ENCODE data around the gene LRRC3.
"Not testable (repeated sequence)": the region's sequence is repeated elsewhere in the genome, so short reads cannot be mapped to it uniquely, and the experiment has no call there.

LRRC3 gene

DNA sequence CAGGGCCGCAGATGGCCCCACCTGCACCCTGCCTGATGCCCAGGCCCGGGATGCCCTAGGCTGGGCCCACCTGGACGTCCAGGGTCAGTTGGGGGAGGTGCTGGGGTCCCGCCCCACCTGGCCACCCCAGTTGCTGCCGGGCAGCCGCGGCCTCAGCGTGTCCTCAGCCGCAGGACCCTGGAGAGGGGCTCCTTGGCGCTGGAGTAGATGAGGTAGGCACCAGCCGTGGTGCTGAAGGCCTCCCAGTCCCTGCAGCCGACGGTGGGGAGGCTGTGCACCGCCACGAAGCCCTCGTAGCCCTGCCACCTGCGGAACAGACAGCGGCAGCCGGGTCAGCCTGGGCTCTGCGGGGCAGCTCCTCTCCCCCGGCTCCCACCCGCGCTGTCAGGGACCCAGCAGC, 44.3 kb downstream of the LRRC3 start:
- TF ChIP-seq, protein P1, sequence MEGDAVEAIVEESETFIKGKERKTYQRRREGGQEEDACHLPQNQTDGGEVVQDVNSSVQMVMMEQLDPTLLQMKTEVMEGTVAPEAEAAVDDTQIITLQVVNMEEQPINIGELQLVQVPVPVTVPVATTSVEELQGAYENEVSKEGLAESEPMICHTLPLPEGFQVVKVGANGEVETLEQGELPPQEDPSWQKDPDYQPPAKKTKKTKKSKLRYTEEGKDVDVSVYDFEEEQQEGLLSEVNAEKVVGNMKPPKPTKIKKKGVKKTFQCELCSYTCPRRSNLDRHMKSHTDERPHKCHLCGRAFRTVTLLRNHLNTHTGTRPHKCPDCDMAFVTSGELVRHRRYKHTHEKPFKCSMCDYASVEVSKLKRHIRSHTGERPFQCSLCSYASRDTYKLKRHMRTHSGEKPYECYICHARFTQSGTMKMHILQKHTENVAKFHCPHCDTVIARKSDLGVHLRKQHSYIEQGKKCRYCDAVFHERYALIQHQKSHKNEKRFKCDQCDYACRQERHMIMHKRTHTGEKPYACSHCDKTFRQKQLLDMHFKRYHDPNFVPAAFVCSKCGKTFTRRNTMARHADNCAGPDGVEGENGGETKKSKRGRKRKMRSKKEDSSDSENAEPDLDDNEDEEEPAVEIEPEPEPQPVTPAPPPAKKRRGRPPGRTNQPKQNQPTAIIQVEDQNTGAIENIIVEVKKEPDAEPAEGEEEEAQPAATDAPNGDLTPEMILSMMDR (conservative IDR thresholded peaks at IDR 0.05; ENCODE audit: low read length): no peak
- H3K4me3 ChIP-seq (ENCODE audit: low read length): no peak overlapping the region
- no peak for DNase-seq (ENCODE audit: low read depth)

DNA sequence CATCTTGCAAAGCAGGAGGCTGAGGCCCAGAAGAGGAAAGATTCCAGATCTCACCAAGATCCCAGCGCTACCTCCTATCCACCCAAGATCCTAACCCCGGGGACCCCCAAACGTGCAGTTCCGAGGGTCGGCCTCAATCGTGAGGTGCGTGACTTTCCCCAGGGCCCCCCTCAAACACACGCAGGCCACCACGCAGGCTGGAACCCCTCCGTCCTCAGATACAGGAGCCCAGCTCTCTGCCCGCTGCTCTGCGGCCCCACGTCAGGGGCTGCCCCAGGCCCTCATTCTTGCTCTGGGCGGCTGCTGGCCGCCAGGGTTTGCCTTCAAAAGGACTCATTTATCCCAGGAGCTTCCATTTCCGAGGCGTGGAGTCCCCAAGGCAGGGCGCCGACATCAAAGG, 44.8 kb downstream of the LRRC3 start:
- H3K4me3 ChIP-seq (ENCODE audit: low read length): no peak overlapping the region
- DNase-seq (ENCODE audit: low read depth): no peak
- TF ChIP-seq, protein P1 (conservative IDR thresholded peaks at IDR 0.05; ENCODE audit: low read length): no peak

DNA sequence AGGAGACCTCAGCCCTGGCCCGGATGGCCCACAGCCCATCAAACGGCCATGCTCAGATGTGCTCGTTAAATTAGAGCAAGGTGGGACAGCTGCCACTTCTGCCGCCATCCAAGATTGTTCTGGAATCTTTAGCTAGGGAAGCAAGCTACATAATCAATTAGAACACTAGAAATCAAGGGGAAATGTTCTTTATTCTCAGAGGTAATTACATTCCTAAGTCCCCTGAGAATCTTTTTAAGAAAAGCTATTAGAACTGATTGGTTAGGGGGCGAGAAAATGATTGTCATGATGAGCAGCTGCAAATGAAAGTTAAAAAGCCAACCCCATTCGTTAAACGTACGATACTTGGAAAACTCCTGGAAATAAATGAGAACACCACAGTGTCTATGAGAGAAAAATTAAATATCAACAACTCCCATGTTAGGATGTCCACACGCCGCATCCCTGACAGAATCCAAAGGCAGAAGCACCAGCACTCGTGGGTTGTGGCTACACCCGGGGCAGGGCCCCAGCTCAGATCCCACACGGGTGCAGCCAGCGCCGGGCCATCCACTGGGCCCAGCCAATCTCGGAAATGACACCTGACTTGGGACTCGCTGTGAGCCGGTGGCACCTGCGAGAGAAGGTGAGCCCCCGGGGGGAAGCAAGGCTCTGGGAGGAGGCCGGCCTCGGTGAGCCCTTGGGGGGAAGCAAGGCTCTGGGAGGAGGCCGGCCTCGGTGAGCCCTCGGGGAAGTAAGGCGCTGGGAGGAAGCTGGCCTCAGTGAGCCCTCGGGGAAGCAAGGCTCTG, 47.1 kb downstream of the LRRC3 start:
- H3K4me3 ChIP-seq (ENCODE audit: low read length): no peak overlapping the region
- no peak for DNase-seq (ENCODE audit: low read depth)
- TF ChIP-seq, protein P1 (conservative IDR thresholded peaks at IDR 0.05; ENCODE audit: low read length): no peak

DNA sequence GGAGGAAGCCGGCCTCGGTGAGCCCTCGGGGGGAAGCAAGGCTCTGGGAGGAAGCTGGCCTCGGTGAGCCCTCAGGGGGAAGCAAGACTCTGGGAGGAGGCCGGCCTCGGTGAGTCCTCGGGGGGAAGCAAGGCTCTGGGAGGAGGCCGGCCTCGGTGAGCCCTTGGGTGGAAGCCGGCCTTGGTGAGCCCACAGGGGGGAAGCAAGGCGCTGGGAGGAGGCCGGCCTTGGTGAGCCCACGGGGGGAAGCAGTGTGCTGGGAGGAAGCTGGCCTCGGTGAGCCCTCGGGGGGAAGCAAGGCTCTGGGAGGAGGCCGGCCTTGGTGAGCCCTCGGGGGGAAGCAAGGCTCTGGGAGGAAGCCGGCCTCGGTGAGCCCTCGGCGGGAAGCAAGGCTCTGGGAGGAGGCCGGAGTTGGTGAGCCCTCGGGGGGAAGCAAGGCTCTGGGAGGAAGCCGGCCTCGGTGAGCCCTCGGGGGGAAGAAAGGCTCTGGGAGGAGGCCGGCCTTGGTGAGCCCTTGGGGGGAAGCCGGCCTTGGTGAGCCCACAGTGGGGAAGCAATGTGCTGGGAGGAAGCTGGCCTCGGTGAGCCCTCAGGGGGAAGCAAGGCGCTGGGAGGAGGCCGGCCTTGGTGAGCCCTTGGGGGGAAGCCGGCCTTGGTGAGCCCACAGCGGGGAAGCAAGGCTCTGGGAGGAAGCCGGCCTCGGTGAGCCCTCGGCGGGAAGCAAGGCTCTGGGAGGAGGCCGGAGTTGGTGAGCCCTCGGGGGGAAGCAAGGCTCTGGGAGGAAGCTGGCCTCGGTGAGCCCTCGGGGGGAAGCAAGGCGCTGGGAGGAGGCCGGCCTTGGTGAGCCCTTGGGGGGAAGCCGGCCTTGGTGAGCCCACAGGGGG, 47.9 kb downstream of the LRRC3 start:
- DNase-seq (ENCODE audit: low read depth); H3K4me3 ChIP-seq (ENCODE audit: low read length): not testable (repeated sequence)

DNA sequence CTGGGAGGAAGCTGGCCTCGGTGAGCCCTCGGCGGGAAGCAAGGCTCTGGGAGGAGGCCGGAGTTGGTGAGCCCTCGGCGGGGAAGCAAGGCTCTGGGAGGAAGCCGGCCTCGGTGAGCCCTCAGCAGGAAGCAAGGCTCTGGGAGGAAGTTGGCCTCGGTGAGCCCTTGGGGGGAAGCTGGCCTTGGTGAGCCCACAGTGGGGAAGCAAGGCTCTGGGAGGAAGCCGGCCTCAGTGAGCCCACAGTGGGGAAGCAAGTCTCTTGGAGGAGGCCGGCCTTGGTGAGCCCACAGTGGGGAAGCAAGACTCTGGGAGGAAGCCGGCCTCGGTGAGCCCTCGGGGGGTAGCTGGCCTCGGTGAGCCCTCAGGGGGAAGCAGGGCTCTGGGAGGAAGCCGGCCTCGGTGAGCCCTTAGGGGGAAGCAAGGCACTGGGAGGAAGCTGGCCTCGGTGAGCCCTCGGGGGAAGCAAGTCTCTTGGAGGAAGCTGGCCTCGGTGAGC, 48.6 kb downstream of the LRRC3 start:
- no peak overlapping the region for H3K4me3 ChIP-seq (ENCODE audit: low read length)
- no peak for DNase-seq (ENCODE audit: low read depth)
- TF ChIP-seq, protein P1 (conservative IDR thresholded peaks at IDR 0.05; ENCODE audit: low read length): no peak

DNA sequence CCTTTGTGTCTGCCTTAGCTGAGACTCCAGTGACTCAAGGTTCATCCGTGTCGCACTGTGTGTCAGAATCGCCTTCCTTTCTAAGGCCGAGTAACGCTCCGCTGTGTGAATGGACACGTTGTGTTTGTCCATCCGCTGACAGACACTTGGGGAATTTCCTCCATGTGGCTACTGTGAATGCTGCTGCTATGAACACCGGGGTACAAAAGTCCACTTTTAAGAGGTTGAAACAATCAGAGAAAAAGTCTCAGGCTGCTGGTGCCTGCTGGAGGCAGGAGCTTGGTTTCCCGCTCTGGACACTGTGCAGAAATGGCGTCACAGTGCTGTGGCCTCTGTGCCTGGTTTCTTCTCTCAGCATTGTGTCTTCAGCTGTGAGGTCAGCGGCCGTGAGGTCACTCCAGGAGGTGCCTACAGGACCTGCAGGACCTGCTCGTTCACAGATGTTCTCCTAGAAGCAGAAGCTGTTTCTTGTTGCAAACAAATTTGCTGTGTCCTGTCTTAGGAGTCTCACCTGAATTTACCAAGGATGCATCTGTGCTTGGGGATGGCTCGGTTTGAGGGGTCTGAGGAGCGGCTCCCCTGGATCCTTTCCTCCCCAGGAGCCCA, 50.5 kb downstream of the LRRC3 start:
- TF ChIP-seq, protein P1 (conservative IDR thresholded peaks at IDR 0.05; ENCODE audit: low read length): no peak
- no peak for DNase-seq (ENCODE audit: low read depth)
- H3K4me3 ChIP-seq (ENCODE audit: low read length): no peak overlapping the region

All from AG10803 (cell line).